HG02571 (cell line): Measurements from ENCODE around the gene SMYD2.

ENCODE experiments used
- ATAC-seq: cut with Tn5 transposase; IDR thresholded peaks from one replicate; pipeline ENCODE4 v1.9.1; 2021; ENCODE audit warnings: mild to moderate bottlenecking, moderate library complexity; ENCODE audit not compliant: unreplicated experiment

SMYD2 gene

DNA sequence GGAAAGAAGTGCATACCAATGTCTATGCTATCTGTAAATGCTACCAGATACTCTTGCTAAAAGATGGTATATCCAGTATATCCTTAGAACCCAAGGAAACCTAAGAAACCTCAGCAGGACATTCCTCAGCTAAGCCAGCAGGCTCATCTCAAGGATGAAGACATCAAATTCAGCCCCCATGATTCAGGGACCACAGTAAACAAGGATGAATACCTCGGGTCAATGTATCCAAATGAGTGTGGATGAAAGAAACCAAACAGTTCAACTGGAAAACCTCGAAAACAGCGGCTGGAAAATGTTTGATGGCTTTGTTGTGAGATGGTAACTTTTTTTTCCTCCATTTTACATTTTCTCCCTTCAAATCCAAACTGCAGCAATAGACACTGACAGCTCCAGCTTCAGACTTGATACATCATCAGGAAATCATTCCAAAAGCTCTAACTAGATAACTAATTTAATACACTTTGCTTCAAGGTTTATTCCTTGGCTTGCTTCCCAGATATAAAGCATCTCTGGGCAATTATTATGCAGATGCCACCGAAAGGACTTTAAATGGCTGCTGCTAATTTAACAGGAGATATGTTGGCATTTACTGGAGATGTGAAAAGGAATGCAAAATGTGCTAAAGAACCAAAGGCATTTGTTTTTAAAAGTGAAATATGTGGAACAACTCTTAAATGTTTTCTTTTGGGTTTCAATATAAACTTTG is 73.6 kb downstream of the SMYD2 start:
- ATAC-seq: no peak

DNA sequence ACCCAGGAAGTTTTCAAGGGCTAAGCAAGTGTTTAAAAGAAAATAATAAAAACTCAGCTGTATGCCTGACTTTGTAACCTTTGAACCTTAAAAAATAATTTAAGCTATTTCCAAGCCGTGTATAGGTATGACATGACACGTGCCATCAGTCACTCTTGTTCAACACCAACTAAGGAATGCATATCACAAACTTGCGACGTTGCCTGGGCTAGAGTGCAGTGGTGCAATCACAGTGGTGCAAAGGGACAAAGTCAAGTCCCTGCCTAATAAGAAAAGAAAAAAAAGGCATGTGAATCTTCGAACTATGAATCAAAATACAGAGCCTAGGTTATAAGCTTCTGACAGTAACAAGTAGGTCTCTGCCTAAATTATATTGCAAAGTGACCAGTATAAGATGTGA is 79.2 kb downstream of the SMYD2 start:
- no peak for ATAC-seq

DNA sequence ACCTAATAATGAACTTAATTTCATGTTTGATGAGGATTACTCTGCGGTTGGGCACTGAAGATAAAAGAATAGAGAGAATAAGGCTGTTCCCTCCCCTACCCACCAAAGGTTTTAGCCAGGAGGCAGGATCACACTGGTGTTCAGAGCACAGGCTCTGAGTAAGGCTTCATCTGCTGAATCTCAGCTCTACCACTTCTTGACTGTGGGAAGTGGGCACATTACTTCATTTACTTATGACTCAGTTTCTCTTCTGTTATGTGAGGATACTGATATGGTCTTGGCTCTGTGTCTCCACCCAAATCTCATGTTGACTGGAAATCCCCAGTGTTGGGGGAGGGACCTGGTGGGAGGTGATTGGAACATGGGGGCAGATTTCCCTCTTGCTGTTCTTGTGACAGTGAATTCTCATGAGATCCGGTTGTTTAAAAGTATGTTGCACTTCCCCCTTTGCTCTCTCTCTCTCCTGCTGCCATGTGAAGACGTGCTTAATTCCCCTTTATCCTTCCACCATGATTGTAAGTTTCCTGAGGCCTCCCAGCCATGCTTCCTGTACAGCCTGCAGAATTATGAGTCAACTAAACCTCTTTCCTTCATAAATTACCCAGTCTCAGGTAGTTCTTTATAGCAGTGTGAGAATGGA is 79.7 kb downstream of the SMYD2 start:
- no peak for ATAC-seq

DNA sequence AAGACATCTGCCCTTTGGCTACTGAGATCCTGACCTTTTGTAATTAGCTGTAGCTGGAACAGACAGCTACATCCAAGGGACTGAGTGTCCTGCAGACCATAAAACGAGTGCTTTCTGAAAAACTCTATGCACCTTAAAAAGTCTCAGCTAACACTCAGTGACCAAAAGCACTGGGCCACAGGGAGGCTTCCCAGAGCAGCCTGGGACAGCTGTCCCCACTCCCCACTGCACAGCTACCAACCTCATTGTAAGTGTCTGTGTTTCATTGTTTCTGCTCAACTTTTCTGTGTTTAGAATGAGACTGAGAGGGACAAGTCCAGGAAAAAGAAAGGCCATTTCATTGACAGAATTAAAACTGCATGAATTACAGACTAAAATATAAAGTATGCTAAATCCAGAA is 80.7 kb downstream of the SMYD2 start:
- no peak for ATAC-seq

DNA sequence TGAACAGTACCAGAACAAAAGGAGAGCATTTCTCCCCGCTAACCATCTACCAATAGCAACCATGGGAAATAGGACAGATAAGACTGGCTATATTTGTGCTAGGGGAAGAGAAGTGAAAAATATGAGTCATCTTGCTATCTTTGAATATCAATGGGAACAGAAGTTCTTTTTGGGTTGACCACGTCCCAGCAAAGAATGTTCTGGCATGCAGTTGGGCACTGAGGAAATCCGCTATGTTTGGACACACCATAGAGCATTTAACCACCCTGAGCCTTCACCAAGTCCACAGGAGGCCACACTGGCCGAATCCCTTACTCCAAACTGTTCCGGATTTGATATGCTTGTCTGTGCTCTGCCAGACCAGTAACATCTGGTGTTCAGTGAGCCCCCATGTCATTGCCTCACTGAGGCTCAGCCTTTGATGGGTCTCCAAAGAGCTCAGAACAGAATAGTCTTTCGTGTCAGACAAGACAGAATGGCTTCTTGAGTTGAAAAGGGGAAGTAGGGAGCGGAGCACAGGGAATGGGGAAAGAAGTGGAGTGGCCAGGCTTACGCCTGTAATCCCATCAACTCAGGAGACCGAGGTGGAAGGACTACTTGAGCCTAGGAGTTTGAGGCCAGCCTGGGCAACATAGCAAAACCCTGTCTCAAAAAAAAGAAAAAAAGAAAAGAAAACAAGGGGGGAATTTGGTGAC is 81.4 kb downstream of the SMYD2 start:
- ATAC-seq: no peak

- no peak for ATAC-seq
Measured at GRCh38 chr1:214363386-214363785, 82.4 kb downstream of the SMYD2 start.

GRCh38 chr1:214364386-214364785 is 83.4 kb downstream of the SMYD2 start:
- ATAC-seq: no peak

- no peak for ATAC-seq
Measured at GRCh38 chr1:214364786-214365295, 83.9 kb downstream of the SMYD2 start.

GRCh38 chr1:214367841-214368240 is 86.9 kb downstream of the SMYD2 start:
- no peak for ATAC-seq

DNA sequence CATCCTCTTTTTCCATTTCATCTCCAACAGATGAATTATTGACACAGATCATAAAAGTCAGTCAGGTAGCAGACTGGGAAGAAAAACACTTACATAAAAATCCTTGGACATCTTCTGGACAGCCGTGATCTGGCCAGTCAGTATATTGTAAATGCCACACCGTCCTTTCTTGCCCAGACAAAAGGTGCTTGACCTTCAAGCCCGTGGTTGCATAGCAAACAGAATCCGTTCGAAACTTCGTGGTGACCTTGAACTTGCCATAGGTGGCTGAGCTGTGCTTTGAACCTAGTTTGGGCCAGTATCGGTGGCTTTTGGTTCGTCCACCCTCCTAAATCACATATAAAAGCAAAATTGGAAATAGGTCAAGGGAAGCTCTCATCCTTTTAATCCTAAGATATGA is 88.4 kb downstream of the SMYD2 start:
- ATAC-seq: no peak

DNA sequence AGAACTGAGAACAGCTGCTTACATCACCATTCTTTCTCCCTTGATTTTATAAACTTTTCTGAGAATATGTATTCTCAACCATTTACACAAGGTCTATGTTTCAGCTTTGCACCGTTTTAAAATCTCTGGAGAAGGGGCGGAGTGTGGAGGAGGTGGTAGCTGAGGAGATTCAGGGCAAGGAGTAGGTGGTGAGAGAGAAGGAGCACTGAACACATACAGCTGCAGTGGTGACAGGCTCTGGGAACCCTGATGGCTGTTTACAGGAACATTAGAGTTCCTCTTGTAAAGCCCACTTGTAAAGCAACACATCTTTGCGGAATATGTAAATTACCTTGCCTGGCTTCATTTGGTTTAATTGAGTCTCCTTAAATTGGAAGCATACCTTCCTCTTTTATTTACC is 89.7 kb downstream of the SMYD2 start:
- no peak for ATAC-seq

GRCh38 chr1:214372092-214372491 is 91.1 kb downstream of the SMYD2 start:
- ATAC-seq: no peak

DNA sequence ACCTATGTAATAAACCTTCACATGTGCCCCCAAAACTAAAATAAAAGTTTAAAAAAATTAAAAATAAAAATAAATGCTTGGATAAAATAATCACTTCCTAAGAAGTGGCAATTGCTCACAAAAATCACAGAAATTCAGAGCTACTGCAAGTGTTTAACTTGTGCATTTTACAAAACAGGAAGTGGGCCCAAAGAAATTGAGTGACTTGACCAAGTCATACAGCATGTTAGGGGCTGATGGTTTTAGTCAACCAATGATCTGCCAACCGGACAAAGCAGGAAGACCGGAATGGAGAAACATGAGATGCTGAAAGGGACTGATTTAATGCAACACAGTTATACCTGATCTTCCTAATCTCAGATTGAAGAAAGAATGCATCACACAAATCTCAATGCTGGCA is 96.5 kb downstream of the SMYD2 start:
- ATAC-seq: no peak

- no peak for ATAC-seq
Measured at GRCh38 chr1:214377886-214378285, 96.9 kb downstream of the SMYD2 start.

GRCh38 chr1:214378492-214378891 is 97.5 kb downstream of the SMYD2 start:
- no peak for ATAC-seq

DNA sequence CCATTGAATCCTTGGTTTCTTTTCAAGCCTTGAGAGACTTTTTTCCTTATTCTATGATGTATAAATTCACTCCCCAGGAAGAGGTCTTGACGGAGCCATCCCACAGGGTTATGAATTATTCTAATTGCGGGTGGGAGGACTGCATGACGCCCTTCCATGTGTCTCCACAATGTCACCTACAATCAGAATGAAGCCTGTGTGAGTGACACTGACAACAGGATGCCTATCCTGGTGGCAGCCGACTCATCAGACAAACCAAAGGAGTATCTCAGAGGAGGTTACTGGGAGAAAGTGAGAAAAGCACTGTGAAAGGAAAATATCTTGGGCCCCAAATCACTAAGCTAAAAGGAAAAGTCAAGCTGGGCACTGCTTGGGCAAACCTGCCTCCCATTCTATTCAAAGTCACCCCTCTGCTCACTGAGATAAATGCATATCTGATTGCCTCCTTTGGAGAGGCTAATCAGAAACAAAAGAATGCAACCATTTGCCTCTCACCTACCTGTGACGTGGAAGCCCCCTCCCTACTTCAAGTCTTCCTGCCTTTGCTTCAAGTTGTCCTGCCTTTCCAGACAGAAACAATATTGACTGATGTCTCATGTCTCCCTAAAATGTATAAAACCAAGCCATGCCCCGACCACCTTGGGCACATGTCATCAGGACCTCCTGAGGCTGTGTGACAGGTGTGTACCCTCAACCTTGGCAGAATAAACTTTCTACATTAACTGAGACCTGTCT is 98.4 kb downstream of the SMYD2 start:
- ATAC-seq: no peak

GRCh38 chr1:214380396-214380795 is 99.4 kb downstream of the SMYD2 start:
- ATAC-seq: no peak

DNA sequence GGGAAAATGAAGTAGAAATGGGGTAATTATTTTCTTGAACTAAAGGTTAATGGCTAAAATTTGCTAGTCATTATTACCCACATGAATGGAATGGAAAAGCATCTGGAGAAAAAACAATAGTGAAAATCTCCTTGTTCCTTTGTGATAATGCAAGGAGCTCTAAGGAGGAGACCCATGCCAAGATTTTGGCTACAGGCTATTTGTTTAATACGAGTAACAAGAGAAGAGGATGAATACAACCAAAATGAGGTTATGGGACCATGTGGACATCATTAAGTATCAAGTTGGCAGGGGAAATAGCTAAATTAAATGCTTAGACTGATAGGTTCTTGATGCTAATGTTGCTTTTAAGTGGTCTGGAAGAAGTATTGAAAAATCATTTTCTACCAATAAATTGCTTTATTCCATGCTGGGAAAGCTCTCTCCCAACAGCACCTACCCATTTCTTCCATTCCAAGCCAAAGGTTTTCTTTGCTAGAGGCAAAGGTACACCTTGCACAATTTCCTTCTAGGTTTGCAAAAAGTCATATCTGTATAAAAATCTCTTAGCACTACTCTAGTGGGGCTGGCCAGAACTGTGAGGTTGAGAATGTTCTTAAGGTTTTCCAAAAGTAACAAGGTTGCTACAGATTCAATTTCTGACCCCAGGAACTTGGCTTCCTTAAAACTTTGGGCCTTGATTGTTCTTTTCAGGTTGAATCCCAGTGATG is 100.2 kb downstream of the SMYD2 start:
- no peak for ATAC-seq

GRCh38 chr1:214383381-214384372 is 102.7 kb downstream of the SMYD2 start:
- ATAC-seq: no peak
